Measurements from ENCODE around the gene FBN2. TPM values are rescaled to one million over a fixed set of nuclear protein-coding genes. Genes with fewer than 3 reads are reported as not detected.

The FBN2 gene
- polyA plus RNA-seq, 1 donor from 2014 or later: 1.6 TPM

- no peaks in the 10 kb centered on the region for H3K27me3 ChIP-seq (ENCODE audit: insufficient read depth, low read depth, low read length)
- TF ChIP-seq CTCF (IDR thresholded peaks at IDR 0.05; ENCODE audit: poor library complexity, severe bottlenecking): no peak
- no peak for TF ChIP-seq EP300 (conservative IDR thresholded peaks at IDR 0.05; ENCODE audit: poor library complexity, severe bottlenecking)
- no peak for TF ChIP-seq SMC3 (conservative IDR thresholded peaks at IDR 0.05; ENCODE audit: poor library complexity)
- TF ChIP-seq EZH2 (IDR thresholded peaks at IDR 0.05; ENCODE audit: borderline replicate concordance, insufficient read depth, low read length, poor library complexity, severe bottlenecking): no peak
- TF ChIP-seq REST (IDR thresholded peaks at IDR 0.05; ENCODE audit: borderline replicate concordance): no peak
- TF ChIP-seq RAD21 (conservative IDR thresholded peaks at IDR 0.05): no peak
- no peak for TF ChIP-seq MXI1 (conservative IDR thresholded peaks at IDR 0.05; ENCODE audit: poor library complexity, severe bottlenecking)
- TF ChIP-seq POLR2AphosphoS5 (IDR thresholded peaks at IDR 0.05): no peak
- TF ChIP-seq TAF1 (IDR thresholded peaks at IDR 0.05; ENCODE audit: low read depth): no peak
- H3K4me3 ChIP-seq (ENCODE audit: low read length): no peak overlapping the region
- H2AFZ ChIP-seq (ENCODE audit: low read depth, low read length): no peak overlapping the region
- H3K4me2 ChIP-seq (ENCODE audit: low read length): no peak overlapping the region
- H3K79me2 ChIP-seq (replicated peaks; ENCODE audit: insufficient read depth, low read length): no peaks in the 10 kb centered on the region
- no peak overlapping the region for H3K9ac ChIP-seq (ENCODE audit: low read length)
- no peaks in the 10 kb centered on the region for H3K36me3 ChIP-seq (ENCODE audit: insufficient read depth, low read length)
- H3K9me3 ChIP-seq (ENCODE audit: low read length): no peaks in the 10 kb centered on the region
- no peaks in the 10 kb centered on the region for H3F3A ChIP-seq (ENCODE audit: insufficient read depth, low read length, poor library complexity, severe bottlenecking)
- H4K20me1 ChIP-seq (ENCODE audit: insufficient read depth): no peaks in the 10 kb centered on the region
- no peaks in the 10 kb centered on the region for H3K9me2 ChIP-seq (ENCODE audit: insufficient read depth, low read length)
- H3K27ac ChIP-seq (ENCODE audit: low read length): no peak overlapping the region
Observed at GRCh38 chr5:128490761-128491160, 47.3 kb downstream of the FBN2 start.

GRCh38 chr5:128487041-128487440 lies 51.0 kb downstream of the FBN2 start:
- H3K9ac ChIP-seq (ENCODE audit: low read length): no peak overlapping the region
- no peak overlapping the region for H3K4me3 ChIP-seq (ENCODE audit: low read length)
- H3K4me2 ChIP-seq (ENCODE audit: low read length): no peak overlapping the region
- no peaks in the 10 kb centered on the region for H3K9me3 ChIP-seq (ENCODE audit: low read length)
- H3K27me3 ChIP-seq (ENCODE audit: insufficient read depth, low read depth, low read length): no peaks in the 10 kb centered on the region
- no peaks in the 10 kb centered on the region for H3K9me2 ChIP-seq (ENCODE audit: insufficient read depth, low read length)
- no peaks in the 10 kb centered on the region for H3K36me3 ChIP-seq (ENCODE audit: insufficient read depth, low read length)
- no peaks in the 10 kb centered on the region for H3F3A ChIP-seq (ENCODE audit: insufficient read depth, low read length, poor library complexity, severe bottlenecking)
- TF ChIP-seq REST (IDR thresholded peaks at IDR 0.05; ENCODE audit: borderline replicate concordance) (no peak), SMC3 (conservative IDR thresholded peaks at IDR 0.05; ENCODE audit: poor library complexity) (no peak), EZH2 (IDR thresholded peaks at IDR 0.05; ENCODE audit: borderline replicate concordance, insufficient read depth, low read length, poor library complexity, severe bottlenecking) (no peak), POLR2AphosphoS5 (IDR thresholded peaks at IDR 0.05) (no peak), CTCF (IDR thresholded peaks at IDR 0.05; ENCODE audit: poor library complexity, severe bottlenecking) (no peak), MXI1 (conservative IDR thresholded peaks at IDR 0.05; ENCODE audit: poor library complexity, severe bottlenecking) (no peak), EP300 (conservative IDR thresholded peaks at IDR 0.05; ENCODE audit: poor library complexity, severe bottlenecking) (no peak), TAF1 (IDR thresholded peaks at IDR 0.05; ENCODE audit: low read depth) (no peak), RAD21 (conservative IDR thresholded peaks at IDR 0.05) (no peak)
- no peak overlapping the region for H3K27ac ChIP-seq (ENCODE audit: low read length)
- H3K79me2 ChIP-seq (replicated peaks; ENCODE audit: insufficient read depth, low read length): no peaks in the 10 kb centered on the region
- no peak overlapping the region for H2AFZ ChIP-seq (ENCODE audit: low read depth, low read length)
- H4K20me1 ChIP-seq (ENCODE audit: insufficient read depth): no peaks in the 10 kb centered on the region
